Endothelial cell of umbilical vein (primary cell): Measurements from ENCODE around the gene ZNF740.

ENCODE experiments used
- CTCF ChIP-seq, 2 donors: IDR thresholded peaks; 1 replicate in 1 of 2; 2 replicates in 1 of 2; pipeline ENCODE4 v1.5.1; 2011; ENCODE audit warnings: low read length in 2 of 2, mild to moderate bottlenecking in 2 of 2, moderate library complexity in 2 of 2, control low read depth in 1 of 2, inconsistent platforms in 1 of 2, low read depth in 1 of 2; ENCODE audit not compliant: insufficient read depth in 1 of 2; ENCODE audit errors: extremely low read depth in 1 of 2
- MAX ChIP-seq: IDR thresholded peaks from 2 replicates; pipeline ENCODE4 v1.6.1; 2011; ENCODE audit not compliant: insufficient read depth, insufficient read length

GRCh38 chr12:53166837-53167236 is 13.7 kb upstream of the ZNF740 start:
- no peak for TF ChIP-seq MAX
- TF ChIP-seq CTCF (IDR thresholded peaks at IDR 0.05; ENCODE audit: extremely low read depth in 1 of 2, insufficient read depth in 1 of 2, low read depth in 1 of 2, low read length in 2 of 2), result no peak
